Mesenchymal stem cell (in vitro differentiated cells and primary cell): ENCODE data around the gene THG1L.

Experiments used
- DNase-seq: peaks from one replicate; pipeline ENCODE4 v3.0.0-alpha.2; 2013
- H2AFZ ChIP-seq: one replicate; pipeline ENCODE4 v1.6.1; 2013; ENCODE audit warnings: low read depth, mild to moderate bottlenecking, control low read depth, inconsistent platforms, low read length, moderate library complexity
- H2AK5ac ChIP-seq: 2 replicates; pipeline ENCODE4 v1.6.1; 2013; ENCODE audit warnings: low read length, moderate library complexity, mild to moderate bottlenecking, inconsistent platforms; ENCODE audit not compliant: severe bottlenecking
- H2BK120ac ChIP-seq: one replicate; pipeline ENCODE4 v1.6.1; 2013; ENCODE audit warnings: low read depth, mild to moderate bottlenecking, inconsistent platforms, low read length, moderate library complexity
- H2BK12ac ChIP-seq, 2 experiments: one replicate each; pipeline ENCODE4 v1.6.1; 2013; ENCODE audit warnings: inconsistent platforms in 2 of 2, low read length in 2 of 2, mild to moderate bottlenecking in 2 of 2, moderate library complexity in 2 of 2, control low read depth in 1 of 2
- H2BK15ac ChIP-seq: one replicate; pipeline ENCODE4 v1.6.1; 2013; ENCODE audit warnings: mild to moderate bottlenecking, low read depth, inconsistent platforms; ENCODE audit not compliant: poor library complexity, severe bottlenecking
- H2BK5ac ChIP-seq: 2 replicates; pipeline ENCODE4 v1.6.1; 2013; ENCODE audit warnings: low read depth, mild to moderate bottlenecking, low read length, control low read depth, inconsistent platforms; ENCODE audit not compliant: poor library complexity, severe bottlenecking
- H3K14ac ChIP-seq, 2 experiments: one replicate each; pipeline ENCODE4 v1.6.1; 2013; ENCODE audit warnings: inconsistent platforms in 2 of 2, low read length in 2 of 2, control low read depth in 1 of 2, mild to moderate bottlenecking in 1 of 2, moderate library complexity in 1 of 2
- H3K18ac ChIP-seq, 2 experiments: one replicate each; pipeline ENCODE4 v1.6.1; 2013; ENCODE audit warnings: inconsistent platforms in 2 of 2, low read length in 2 of 2, control low read depth in 1 of 2, low read depth in 1 of 2, mild to moderate bottlenecking in 1 of 2
- H3K23ac ChIP-seq, 2 experiments: one replicate each; pipeline ENCODE4 v1.6.1; 2013; ENCODE audit warnings: inconsistent platforms in 2 of 2, low read length in 2 of 2, mild to moderate bottlenecking in 2 of 2, moderate library complexity in 2 of 2, control low read depth in 1 of 2
- H3K27ac ChIP-seq: 2 replicates; pipeline ENCODE4 v1.5.1; 2013; ENCODE audit warnings: mild to moderate bottlenecking, moderate library complexity, low read length, control low read depth, inconsistent platforms; ENCODE audit not compliant: poor library complexity, severe bottlenecking
- H3K27me3 ChIP-seq, 2 experiments: 2 replicates each; pipeline versions ENCODE4 v1.6.1 to v1.7.0; 2013; ENCODE audit warnings: low read length in 2 of 2, mild to moderate bottlenecking in 2 of 2, moderate library complexity in 2 of 2, control low read depth in 1 of 2, inconsistent platforms in 1 of 2; ENCODE audit not compliant: control insufficient read depth in 1 of 2, insufficient read depth in 1 of 2
- H3K36me3 ChIP-seq, 2 experiments: 2 replicates each; pipeline versions ENCODE4 v1.6.1 to v1.7.0; 2013; ENCODE audit warnings: low read length in 2 of 2, control low read depth in 1 of 2, inconsistent platforms in 1 of 2, low read depth in 1 of 2, mild to moderate bottlenecking in 1 of 2; ENCODE audit not compliant: insufficient read depth in 2 of 2, control insufficient read depth in 1 of 2
- H3K4ac ChIP-seq, 2 experiments: one replicate each; pipeline ENCODE4 v1.6.1; 2013; ENCODE audit warnings: inconsistent platforms in 2 of 2, low read length in 2 of 2, mild to moderate bottlenecking in 2 of 2, moderate library complexity in 2 of 2, control low read depth in 1 of 2, low read depth in 1 of 2
- H3K4me1 ChIP-seq: 2 replicates; pipeline ENCODE4 v1.6.1; 2013; ENCODE audit warnings: low read depth, low read length, control low read depth; ENCODE audit not compliant: control insufficient read depth, insufficient read depth
- H3K4me2 ChIP-seq: 2 replicates; pipeline ENCODE4 v1.6.1; 2013; ENCODE audit warnings: low read length, mild to moderate bottlenecking, inconsistent platforms; ENCODE audit not compliant: poor library complexity, severe bottlenecking
- H3K4me3 ChIP-seq, 2 experiments: 2 replicates each; pipeline versions ENCODE4 v1.5.1 to v1.7.0; 2013; ENCODE audit warnings: low read length in 2 of 2, mild to moderate bottlenecking in 2 of 2, control low read depth in 1 of 2, low read depth in 1 of 2; ENCODE audit not compliant: insufficient read depth in 1 of 2
- H3K79me1 ChIP-seq: replicated peaks from 2 replicates; pipeline ENCODE4 v1.6.1; 2013; ENCODE audit warnings: mild to moderate bottlenecking, control low read depth, low read length, inconsistent platforms; ENCODE audit not compliant: poor library complexity, severe bottlenecking
- H3K9ac ChIP-seq: 2 replicates; pipeline ENCODE4 v1.7.0; 2013; ENCODE audit warnings: mild to moderate bottlenecking, low read length, moderate library complexity
- H3K9me3 ChIP-seq: 2 replicates; pipeline ENCODE4 v1.7.0; 2013; ENCODE audit warnings: mild to moderate bottlenecking, low read length; ENCODE audit not compliant: control insufficient read depth
- H4K8ac ChIP-seq: one replicate; pipeline ENCODE4 v1.6.1; 2013; ENCODE audit warnings: inconsistent platforms, mild to moderate bottlenecking, low read length, moderate library complexity
- H4K91ac ChIP-seq: one replicate; pipeline ENCODE4 v1.6.1; 2013; ENCODE audit warnings: mild to moderate bottlenecking, low read length, inconsistent platforms
- WGBS: methylation state at CpG from one replicate; pipeline ENCODE4 v1.1.7; 2013; ENCODE audit warnings: mixed read lengths; 5-methylcytosine and 5-hydroxymethylcytosine counted together

Gene THG1L

DNA sequence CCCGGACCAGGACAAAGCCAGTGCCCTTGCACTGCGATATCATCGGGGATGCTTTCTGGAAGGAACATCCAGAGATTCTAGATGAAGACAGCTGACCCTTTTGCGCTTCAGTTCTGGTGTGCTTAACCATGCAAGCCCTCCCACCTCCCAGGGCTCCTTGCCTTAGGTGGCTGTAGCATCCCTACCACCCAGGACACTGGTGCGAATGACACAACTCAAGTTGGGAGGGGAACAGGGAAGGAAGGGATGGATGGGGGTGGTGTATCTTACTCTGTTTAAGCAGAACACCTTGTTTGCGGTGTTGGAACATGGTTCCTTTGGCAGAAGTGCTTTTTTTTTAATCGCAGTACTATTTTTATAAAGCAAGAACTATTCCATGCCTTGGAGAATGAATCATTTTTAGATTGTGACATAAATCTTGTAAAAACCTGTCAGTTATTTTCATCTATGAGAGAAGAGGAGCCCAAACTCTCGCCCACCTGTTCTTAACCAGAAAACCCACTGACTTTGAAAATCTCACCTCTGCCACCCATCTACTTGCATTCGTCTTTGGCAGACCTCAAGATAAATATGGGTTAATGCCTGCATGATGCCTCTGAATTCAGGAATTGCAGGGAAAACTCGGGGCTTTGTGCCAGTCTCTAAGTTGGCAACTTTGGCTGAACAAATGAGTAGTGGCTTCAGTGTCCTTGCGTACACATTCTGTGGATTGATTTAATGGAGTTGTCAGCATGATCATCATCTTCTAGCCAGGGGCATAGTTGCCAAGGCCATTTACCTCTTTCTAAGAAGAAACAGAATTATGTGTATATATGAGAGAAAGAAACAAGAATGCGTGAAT lies 8.4 kb downstream of the THG1L start:
- Histone ChIP-seq H2BK5ac (no peak overlapping the region), H2BK120ac (no peak overlapping the region), H4K91ac (no peak overlapping the region), H3K36me3 (peaks cover 15 to 51% of the 10 kb centered on the region in 2 experiments), H3K18ac (no peak overlapping the region), H3K14ac (no peak overlapping the region), H3K4me2 (no peak overlapping the region), H3K27me3 (no peaks in the 10 kb centered on the region), H3K4me3 (no peak overlapping the region), H3K9me3 (no peaks in the 10 kb centered on the region), H3K9ac (no peak overlapping the region), H2AFZ (no peak overlapping the region), H3K27ac (no peak overlapping the region), H2BK15ac (no peak overlapping the region), H3K4ac (no peak overlapping the region), H2AK5ac (no peak overlapping the region), H3K79me1 (peaks cover 8% of the 10 kb centered on the region), H2BK12ac (no peak overlapping the region), H3K4me1 (peaks cover 5% of the 10 kb centered on the region), H4K8ac (no peak overlapping the region), H3K23ac (no peak overlapping the region)
- no peak for DNase-seq
- WGBS = 95% methylated on average over 7 of the region's 12 CpGs

DNA sequence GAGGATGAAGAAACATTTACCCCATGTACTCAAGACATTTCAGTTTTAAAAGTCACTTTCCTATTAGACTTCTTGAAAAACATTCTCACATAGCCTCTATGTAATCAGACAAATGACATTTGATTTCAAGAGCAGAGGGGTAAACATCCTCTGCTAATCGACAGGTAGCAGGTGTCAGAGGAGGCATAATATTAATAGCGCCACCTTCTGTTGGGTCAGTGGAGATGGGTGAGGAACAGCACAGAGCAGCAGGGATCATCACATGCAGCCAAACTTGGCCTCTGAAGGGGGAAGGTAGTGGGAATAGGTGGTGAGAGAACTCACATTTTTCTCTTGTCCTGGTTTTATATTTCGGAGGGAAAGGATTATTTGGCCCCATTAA lies 9.0 kb downstream of the THG1L start:
- Histone ChIP-seq H2BK120ac (no peak overlapping the region), H2BK12ac (no peak overlapping the region), H3K23ac (no peak overlapping the region), H2BK15ac (no peak overlapping the region), H3K9me3 (no peaks in the 10 kb centered on the region), H3K4me2 (no peak overlapping the region), H4K8ac (no peak overlapping the region), H3K4me1 (peaks cover 5% of the 10 kb centered on the region), H3K36me3 (peaks cover 15 to 48% of the 10 kb centered on the region in 2 experiments), H3K14ac (no peak overlapping the region), H3K27me3 (no peaks in the 10 kb centered on the region), H3K27ac (no peak overlapping the region), H2AK5ac (no peak overlapping the region), H2BK5ac (no peak overlapping the region), H3K18ac (no peak overlapping the region), H2AFZ (no peak overlapping the region), H4K91ac (no peak overlapping the region), H3K4ac (no peak overlapping the region), H3K9ac (no peak overlapping the region), H3K4me3 (no peak overlapping the region), H3K79me1 (peaks cover 8% of the 10 kb centered on the region)
- 77% methylated on average over 3 of the region's 3 CpGs for WGBS
- peak; percentile 16 for DNase-seq

DNA sequence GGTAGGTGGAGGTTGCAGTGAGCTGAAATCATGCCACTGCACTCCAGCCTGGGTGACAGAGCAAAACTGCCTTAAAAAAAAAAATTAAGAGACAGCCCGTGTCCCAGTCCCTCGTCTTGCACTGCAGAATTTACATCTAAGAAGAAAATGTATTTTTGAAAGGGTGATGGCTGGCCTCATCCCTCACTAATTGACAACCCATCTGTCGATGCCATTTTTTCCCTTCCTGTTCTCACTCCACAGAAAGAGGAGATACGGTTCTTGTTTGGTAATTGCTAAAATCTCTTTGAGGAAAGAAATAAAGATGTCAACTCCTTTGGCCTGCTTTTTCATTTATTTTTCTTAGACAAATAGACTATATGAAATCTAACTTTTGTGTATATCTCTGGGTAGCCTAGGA lies 9.9 kb downstream of the THG1L start:
- no CpG with 5 or more reads among the region's 4 CpGs for WGBS
- Histone ChIP-seq H3K79me1 (peaks cover 10% of the 10 kb centered on the region), H3K4me2 (no peak overlapping the region), H3K4me1 (peaks cover 5% of the 10 kb centered on the region), H3K27ac (no peak overlapping the region), H3K9me3 (no peaks in the 10 kb centered on the region), H2BK15ac (no peak overlapping the region), H4K91ac (no peak overlapping the region), H3K18ac (no peak overlapping the region), H2BK5ac (no peak overlapping the region), H3K9ac (no peak overlapping the region), H3K4me3 (no peak overlapping the region), H2AK5ac (no peak overlapping the region), H4K8ac (no peak overlapping the region), H3K36me3 (peaks cover 12 to 39% of the 10 kb centered on the region in 2 experiments), H2BK120ac (no peak overlapping the region), H3K23ac (no peak overlapping the region), H2AFZ (no peak overlapping the region), H3K27me3 (no peaks in the 10 kb centered on the region), H2BK12ac (no peak overlapping the region), H3K4ac (no peak overlapping the region), H3K14ac (no peak overlapping the region)
- no peak for DNase-seq

DNA sequence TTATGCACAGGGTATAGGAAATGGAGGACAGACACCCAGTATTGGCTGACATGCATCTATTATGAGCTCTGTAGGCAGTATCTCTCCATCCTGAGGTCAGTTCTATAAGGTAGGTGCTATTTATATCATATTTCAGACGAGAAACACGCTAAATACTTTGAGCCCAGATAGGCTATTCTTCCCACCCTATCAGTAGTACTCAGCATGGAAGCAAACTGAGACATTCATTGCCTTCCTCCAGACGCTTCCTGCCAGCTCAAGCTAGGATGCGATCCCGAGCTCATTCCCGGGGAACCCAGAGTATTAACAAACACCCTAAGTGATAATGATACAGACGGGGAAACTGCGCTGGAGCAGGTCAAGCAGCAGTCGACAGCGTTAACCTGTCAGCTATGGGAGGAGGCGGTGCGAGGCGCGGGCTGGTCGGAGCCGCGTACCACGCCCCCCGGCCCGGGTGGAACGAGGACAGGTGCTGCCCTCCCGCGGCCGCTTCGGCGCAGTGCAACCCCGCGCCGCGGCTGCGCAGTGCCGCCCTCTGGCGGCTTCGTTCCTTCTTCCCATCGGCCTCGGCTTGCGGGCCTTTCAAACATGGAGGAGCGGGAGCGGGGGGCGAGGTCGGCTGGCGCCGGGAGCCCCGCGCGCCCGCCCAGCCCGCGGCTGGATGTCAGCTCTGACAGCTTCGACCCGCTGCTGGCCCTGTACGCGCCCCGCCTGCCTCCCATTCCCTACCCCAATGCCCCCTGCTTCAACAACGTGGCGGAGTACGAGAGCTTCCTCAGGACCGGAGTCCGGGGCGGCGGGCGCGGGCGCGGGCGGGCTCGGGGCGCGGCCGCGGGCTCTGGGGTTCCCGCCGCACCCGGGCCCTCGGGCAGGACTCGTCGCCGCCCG lies 12.2 kb downstream of the THG1L start, which contains the start of gene LSM11:
TSS of gene LSM11 (plus strand) at position 550 of the 888 bp plus-strand sequence. CDS start at position 589, 39 bp downstream.
- peak within 1 kb of the TSS; percentile 87 for H4K8ac ChIP-seq
- no peaks in the 10 kb centered on the region for H3K27me3 ChIP-seq
- DNase-seq = peak; percentile 82
- H2BK120ac ChIP-seq = no peak within 1 kb of the TSS
- peak within 1 kb of the TSS; percentile 83 for H2AFZ ChIP-seq
- peaks cover 4 to 18% of the 10 kb centered on the region in 2 experiments for H3K36me3 ChIP-seq
- H2AK5ac ChIP-seq = no peak within 1 kb of the TSS
- no peaks in the 10 kb centered on the region for H3K9me3 ChIP-seq
- H4K91ac ChIP-seq = no peak within 1 kb of the TSS
- peak within 1 kb of the TSS; percentile 50 for H2BK15ac ChIP-seq
- H2BK12ac ChIP-seq = peak within 1 kb of the TSS in 1 of 2 experiments; percentile 57
- H3K27ac ChIP-seq = no peak within 1 kb of the TSS
- peak within 1 kb of the TSS in 1 of 2 experiments; percentile 68 for H3K4ac ChIP-seq
- H3K14ac ChIP-seq = peak within 1 kb of the TSS in 1 of 2 experiments; percentile 13
- H3K18ac ChIP-seq = peak within 1 kb of the TSS; percentile 54 to 84
- H3K9ac ChIP-seq = peak within 1 kb of the TSS; percentile 89
- under 1% methylated on average over 64 of the region's 79 CpGs for WGBS
- peak within 1 kb of the TSS; percentile 93 to 96 for H3K4me3 ChIP-seq
- peak within 1 kb of the TSS; percentile 88 for H3K4me2 ChIP-seq
- H3K23ac ChIP-seq = peak within 1 kb of the TSS; percentile 21 to 79
- H3K4me1 ChIP-seq = peaks cover 6% of the 10 kb centered on the region
- H2BK5ac ChIP-seq = no peak within 1 kb of the TSS
- H3K79me1 ChIP-seq = peaks cover 12% of the 10 kb centered on the region
